Stimulated activated CD8-positive, alpha-beta memory T cell treated with anti-CD3 and anti-CD28 coated beads, Interleukin-15, amount 100 ng/mL, for 24 hours (primary cell): Measurements from ENCODE around the gene COPZ2.
"Not testable (repeated sequence)": the region's sequence is repeated elsewhere in the genome, so short reads cannot be mapped to it uniquely, and the experiment has no call there.

ENCODE experiments used
- DNase-seq: peaks from one replicate; pipeline ENCODE4 v3.0.0-alpha.2; 2020; ENCODE audit warnings: low read depth

COPZ2 gene

GRCh38 chr17:48004983-48005382 is 32.6 kb downstream of the COPZ2 start:
- no peak for DNase-seq

GRCh38 chr17:48003417-48004151 is 34.0 kb downstream of the COPZ2 start:
- no peak for DNase-seq

- no peak for DNase-seq
Measured at GRCh38 chr17:48002916-48003416, 34.6 kb downstream of the COPZ2 start.

- no peak for DNase-seq
Measured at GRCh38 chr17:48002266-48002915, 35.2 kb downstream of the COPZ2 start.

- DNase-seq = not testable (repeated sequence)
Measured at GRCh38 chr17:48001657-48002056, 35.9 kb downstream of the COPZ2 start.

- DNase-seq = no peak
Measured at GRCh38 chr17:48001197-48001596, 36.4 kb downstream of the COPZ2 start.

GRCh38 chr17:47999582-47999981 is 38.0 kb downstream of the COPZ2 start:
- no peak for DNase-seq

GRCh38 chr17:47998044-47998443 is 39.6 kb downstream of the COPZ2 start:
- no peak for DNase-seq

- DNase-seq = no peak
Measured at GRCh38 chr17:47997586-47997985, 40.0 kb downstream of the COPZ2 start.

- DNase-seq = no peak
Measured at GRCh38 chr17:47996201-47996600, 41.4 kb downstream of the COPZ2 start.

GRCh38 chr17:47995241-47995935 is 42.2 kb downstream of the COPZ2 start:
- no peak for DNase-seq

- DNase-seq = no peak
Measured at GRCh38 chr17:47994724-47995123, 42.9 kb downstream of the COPZ2 start.

GRCh38 chr17:47993964-47994363 is 43.6 kb downstream of the COPZ2 start:
- no peak for DNase-seq

GRCh38 chr17:47993031-47993564 is 44.5 kb downstream of the COPZ2 start:
- DNase-seq = no peak

GRCh38 chr17:47992216-47992615 is 45.4 kb downstream of the COPZ2 start:
- no peak for DNase-seq

GRCh38 chr17:47990962-47991731 is 46.5 kb downstream of the COPZ2 start:
- no peak for DNase-seq

- DNase-seq = no peak
Measured at GRCh38 chr17:47989700-47990099, 47.9 kb downstream of the COPZ2 start.

GRCh38 chr17:47989159-47989558 is 48.4 kb downstream of the COPZ2 start:
- DNase-seq = no peak

GRCh38 chr17:47988445-47988844 is 49.2 kb downstream of the COPZ2 start:
- not testable (repeated sequence) for DNase-seq

- no peak for DNase-seq
Measured at GRCh38 chr17:47987240-47987835, 50.3 kb downstream of the COPZ2 start.

GRCh38 chr17:47986520-47986919 is 51.1 kb downstream of the COPZ2 start:
- no peak for DNase-seq
